ENCODE data around the gene CHST7.

The CHST7 gene

GRCh38 chrX:46573892-46574773, 568 bp downstream of the CHST7 start:
- DNase-seq (ENCODE audit: low spot score) = no peak

DNA sequence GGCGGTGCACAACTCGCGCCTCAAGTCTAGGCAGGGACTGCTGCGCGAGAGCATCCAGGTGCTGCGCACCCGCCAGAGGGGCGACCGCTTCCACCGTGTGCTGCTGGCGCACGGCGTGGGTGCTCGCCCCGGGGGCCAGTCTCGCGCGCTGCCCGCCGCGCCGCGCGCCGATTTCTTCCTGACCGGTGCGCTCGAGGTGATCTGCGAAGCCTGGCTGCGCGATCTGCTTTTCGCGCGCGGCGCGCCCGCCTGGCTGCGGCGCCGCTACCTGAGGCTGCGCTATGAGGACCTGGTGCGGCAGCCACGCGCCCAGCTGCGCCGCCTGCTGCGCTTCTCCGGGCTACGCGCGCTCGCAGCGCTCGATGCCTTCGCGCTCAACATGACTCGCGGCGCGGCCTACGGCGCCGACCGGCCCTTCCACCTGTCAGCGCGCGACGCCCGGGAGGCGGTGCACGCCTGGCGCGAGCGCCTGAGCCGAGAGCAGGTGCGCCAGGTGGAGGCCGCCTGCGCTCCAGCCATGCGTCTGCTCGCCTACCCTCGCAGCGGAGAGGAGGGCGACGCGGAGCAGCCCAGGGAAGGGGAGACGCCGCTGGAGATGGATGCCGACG, 1.3 kb downstream of the CHST7 start:
- no peak for DNase-seq (ENCODE audit: low spot score)

DNA sequence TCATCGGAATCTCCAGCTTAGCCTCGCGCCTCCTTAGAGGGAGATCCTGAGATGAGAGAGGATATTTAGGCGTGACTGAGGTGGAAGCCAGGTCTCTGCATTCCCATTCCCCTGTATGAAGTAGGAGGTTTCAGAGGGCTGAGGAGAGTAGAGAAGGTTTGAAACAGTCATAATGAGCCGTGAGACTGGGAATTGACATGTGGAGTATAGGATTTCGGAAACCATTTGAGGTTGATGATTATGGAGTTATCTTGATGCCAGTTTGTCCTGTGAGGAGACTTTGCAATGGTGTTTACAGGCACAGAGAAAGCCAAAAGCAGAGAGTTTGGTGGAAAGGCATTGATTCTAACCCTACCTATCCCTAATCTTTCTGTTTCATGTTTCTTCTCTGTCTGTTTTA, 2.0 kb downstream of the CHST7 start:
- DNase-seq (ENCODE audit: low spot score) = no peak

GRCh38 chrX:46575991-46576392, 2.4 kb downstream of the CHST7 start:
- DNase-seq (ENCODE audit: low spot score) = no peak

GRCh38 chrX:46576458-46576857, 2.9 kb downstream of the CHST7 start:
- DNase-seq (ENCODE audit: low spot score) = no peak

GRCh38 chrX:46577221-46578005, 3.8 kb downstream of the CHST7 start:
- DNase-seq (ENCODE audit: low spot score) = peak; percentile 31

GRCh38 chrX:46579250-46579649, 5.7 kb downstream of the CHST7 start:
- no peak for DNase-seq (ENCODE audit: low spot score)

- no peak for DNase-seq (ENCODE audit: low spot score)
These were observed 7.0 kb downstream of the CHST7 start for GRCh38 chrX:46580613-46581012.

DNA sequence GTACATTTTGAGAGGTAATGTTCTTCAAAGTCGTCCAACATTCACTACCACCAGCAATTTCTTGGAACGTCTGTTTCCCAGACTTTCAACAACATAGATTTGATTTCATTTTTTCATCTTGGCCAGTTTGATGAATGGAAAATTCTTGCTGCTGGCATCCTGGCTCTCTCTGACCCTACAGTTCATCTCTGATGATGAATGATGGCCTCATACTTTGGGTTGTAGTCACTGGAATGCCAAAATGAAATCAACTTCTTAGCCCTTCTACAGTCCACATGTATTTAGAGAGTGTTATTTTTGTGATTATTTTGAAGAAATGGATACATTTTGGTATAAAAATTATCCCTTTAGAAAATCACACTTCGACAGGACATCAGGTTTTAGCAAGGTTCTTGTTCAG, 8.8 kb downstream of the CHST7 start:
- DNase-seq (ENCODE audit: low spot score) = peak; percentile 26

DNA sequence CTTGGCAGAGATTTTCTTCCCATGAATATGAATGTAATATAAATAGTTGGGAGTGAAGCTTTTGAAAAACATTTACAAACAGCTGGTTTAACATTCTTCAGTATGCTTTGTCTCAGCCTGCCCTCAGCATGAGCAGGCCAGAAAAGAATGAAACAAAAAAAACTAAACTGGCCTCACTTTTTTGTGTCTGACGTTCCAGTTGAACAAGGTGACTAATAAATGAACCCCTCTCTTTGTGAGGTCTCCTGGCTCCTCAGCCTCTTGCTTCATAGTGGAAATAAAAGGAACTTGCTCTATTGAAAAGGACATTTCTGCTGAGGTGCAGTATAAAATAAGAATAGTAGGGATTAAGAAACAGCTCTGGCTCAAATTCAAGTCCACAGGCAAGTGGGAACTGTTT, 9.4 kb downstream of the CHST7 start:
- no peak for DNase-seq (ENCODE audit: low spot score)

DNA sequence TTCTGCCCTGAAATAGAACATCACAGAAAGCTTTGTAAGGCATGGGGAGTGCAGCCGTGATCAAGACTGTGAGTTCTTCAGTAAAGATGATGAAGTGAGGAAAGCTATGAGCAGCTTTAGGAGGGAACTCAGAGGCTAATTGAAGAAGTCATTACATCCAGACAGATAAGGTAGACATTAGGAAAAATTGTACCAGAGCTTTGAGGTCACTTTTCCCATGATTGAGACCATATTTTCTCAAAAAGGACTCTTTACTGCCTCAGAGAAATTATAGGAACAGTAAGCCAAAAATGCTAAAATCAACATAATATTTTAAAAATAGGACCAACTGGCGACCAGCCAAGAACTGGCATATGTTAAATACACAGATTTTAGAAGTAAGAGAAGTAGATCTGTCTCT, 11.2 kb downstream of the CHST7 start:
- DNase-seq (ENCODE audit: low spot score) = no peak

GRCh38 chrX:46587158-46587557, 13.6 kb downstream of the CHST7 start:
- DNase-seq (ENCODE audit: low spot score) = no peak

- no peak for DNase-seq (ENCODE audit: low spot score)
These were observed 14.2 kb downstream of the CHST7 start for GRCh38 chrX:46587753-46588171.

DNA sequence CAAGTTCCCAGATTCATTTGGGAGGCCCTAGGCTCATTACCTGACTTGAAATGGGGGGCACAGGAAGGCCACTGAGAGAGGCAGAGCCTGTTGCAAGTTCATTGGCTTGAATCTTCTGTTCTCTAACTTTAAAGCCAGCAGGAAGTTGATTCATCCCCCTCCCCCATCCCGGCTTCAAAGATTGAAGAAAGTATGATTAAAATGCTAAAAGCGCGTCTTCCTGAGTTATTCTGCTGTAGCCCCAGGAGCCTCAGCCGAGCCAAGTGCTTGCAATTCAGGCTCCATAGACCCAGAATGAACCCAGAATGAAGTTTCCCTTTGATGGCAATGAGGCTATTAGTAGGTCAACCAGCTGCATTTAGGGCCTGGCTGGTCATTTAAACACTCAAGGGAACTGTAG, 14.7 kb downstream of the CHST7 start:
- DNase-seq (ENCODE audit: low spot score) = no peak

- no peak for DNase-seq (ENCODE audit: low spot score)
These were observed 16.6 kb downstream of the CHST7 start for GRCh38 chrX:46589977-46590723.

GRCh38 chrX:46595084-46595483, 21.5 kb downstream of the CHST7 start:
- DNase-seq (ENCODE audit: low spot score) = no peak

GRCh38 chrX:46597208-46597607, 23.6 kb downstream of the CHST7 start:
- no peak for DNase-seq (ENCODE audit: low spot score)

- no peak for DNase-seq (ENCODE audit: low spot score)
These were observed 24.2 kb downstream of the CHST7 start for GRCh38 chrX:46597771-46598170.

DNA sequence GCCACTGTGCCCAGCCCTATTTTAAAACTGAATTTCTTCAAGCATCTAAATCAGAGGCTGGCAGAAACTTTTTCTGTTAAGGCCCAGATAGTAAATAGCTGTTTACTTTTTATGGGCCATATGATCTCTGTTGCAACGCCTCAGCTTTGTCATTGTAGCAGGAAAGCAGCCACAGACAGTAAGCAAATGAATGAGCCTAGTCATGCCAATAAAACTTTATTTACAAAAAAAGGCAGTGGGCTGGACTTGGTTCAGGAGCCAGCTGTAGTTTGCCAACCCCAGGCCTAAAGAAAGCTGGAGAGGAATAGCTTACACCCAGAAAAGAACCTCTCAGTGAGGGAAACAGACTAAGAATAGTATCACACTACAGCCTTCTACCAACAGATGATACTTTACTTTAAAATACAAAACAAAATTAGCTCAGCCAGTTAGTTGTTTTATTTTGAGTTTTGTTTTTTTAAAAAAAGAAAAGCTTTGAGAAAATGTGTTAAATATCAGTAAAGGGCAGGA, 25.5 kb downstream of the CHST7 start:
- DNase-seq (ENCODE audit: low spot score) = no peak

- DNase-seq (ENCODE audit: low spot score) = no peak
These were observed 27.7 kb downstream of the CHST7 start for GRCh38 chrX:46601283-46601682.

- DNase-seq (ENCODE audit: low spot score) = no peak
These were observed 29.0 kb downstream of the CHST7 start for GRCh38 chrX:46602468-46603102.
